D721Med (cell line): ENCODE results near the gene ADPGK.

ENCODE experiments used
- DNase-seq: peaks from one replicate; pipeline ENCODE4 v3.0.0; 2011; ENCODE audit warnings: low spot score; ENCODE audit not compliant: insufficient read length
- FAIRE-seq: peaks from 2 replicates; lab custom pipeline; 2011; peaks lifted over from hg19 to GRCh38; lab: Jason Lieb, UNC
- TF ChIP-seq, protein P1 (sequence below): IDR thresholded peaks from 2 replicates; pipeline ENCODE4 v1.5.1; 2012; ENCODE audit warnings: mild to moderate bottlenecking, control low read depth; ENCODE audit not compliant: insufficient read depth; ENCODE audit errors: missing control alignments

ADPGK gene

DNA sequence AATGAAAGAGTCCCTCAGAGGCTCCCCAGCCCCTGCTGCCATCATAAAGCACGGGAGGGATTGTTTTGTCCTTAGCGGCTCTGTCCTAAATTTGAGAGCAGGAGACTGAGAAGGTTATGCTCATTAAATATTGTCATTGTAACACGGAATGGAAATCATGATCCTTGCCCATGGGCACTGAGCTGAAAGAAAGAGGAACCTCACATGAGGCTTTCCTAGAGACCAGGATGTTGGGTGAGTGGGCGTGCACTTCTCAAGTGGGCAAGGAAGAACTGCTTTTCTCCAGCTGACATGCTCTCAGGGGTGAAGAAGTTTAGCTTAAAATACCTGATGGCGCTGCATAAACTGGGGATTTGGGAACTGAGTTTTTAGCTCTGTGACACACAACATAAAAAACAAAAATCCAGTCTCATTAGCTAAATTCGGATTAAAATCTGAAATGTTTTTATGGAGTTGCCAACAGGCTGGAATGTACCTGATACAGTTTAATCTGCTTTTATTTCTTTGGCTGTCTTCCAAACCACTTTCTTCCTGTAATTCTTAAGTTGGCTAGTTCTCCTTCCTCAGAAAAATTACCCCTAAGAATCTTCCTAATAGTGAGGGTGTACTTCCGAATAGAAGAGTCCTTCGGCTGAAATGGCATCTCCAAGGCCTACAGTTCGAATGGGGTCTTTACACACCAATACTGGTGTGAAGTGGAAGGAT, 31.7 kb downstream of the ADPGK start:
- DNase-seq (no peak), FAIRE-seq (no peak)
- TF ChIP-seq, protein P1, sequence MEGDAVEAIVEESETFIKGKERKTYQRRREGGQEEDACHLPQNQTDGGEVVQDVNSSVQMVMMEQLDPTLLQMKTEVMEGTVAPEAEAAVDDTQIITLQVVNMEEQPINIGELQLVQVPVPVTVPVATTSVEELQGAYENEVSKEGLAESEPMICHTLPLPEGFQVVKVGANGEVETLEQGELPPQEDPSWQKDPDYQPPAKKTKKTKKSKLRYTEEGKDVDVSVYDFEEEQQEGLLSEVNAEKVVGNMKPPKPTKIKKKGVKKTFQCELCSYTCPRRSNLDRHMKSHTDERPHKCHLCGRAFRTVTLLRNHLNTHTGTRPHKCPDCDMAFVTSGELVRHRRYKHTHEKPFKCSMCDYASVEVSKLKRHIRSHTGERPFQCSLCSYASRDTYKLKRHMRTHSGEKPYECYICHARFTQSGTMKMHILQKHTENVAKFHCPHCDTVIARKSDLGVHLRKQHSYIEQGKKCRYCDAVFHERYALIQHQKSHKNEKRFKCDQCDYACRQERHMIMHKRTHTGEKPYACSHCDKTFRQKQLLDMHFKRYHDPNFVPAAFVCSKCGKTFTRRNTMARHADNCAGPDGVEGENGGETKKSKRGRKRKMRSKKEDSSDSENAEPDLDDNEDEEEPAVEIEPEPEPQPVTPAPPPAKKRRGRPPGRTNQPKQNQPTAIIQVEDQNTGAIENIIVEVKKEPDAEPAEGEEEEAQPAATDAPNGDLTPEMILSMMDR = no peak

DNA sequence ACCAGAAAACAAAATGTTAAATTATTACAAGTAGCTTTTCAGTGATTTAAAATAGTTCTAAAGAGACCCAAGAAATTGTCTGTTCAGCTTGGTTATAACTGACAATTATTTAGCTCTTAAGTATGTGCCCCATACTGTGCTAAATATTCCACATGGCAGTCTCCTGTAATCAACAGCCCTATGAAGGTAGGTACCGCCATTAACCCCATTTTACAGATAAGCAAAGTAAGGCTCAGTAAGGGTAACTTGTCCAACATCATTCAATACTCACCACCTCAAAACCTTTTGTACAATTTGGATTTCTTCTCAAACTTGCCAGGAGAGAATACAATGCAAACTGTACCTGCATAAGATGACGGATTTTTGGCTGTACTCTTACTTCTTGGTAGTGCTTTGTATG, 33.9 kb downstream of the ADPGK start:
- DNase-seq (no peak), FAIRE-seq (no peak)
- TF ChIP-seq, protein P1 = no peak

- FAIRE-seq = no peak
- no peak for DNase-seq
Observed at GRCh38 chr15:72740219-72740618, 43.3 kb downstream of the ADPGK start.

GRCh38 chr15:72737723-72738122, 45.8 kb downstream of the ADPGK start:
- TF ChIP-seq, protein P1 = no peak
- FAIRE-seq (no peak), DNase-seq (no peak)

More at GRCh38 chr15:72740219-72740618, 43.3 kb downstream of the ADPGK start:
- TF ChIP-seq, protein P1 = no peak

- DNase-seq (no peak), FAIRE-seq (no peak)
- TF ChIP-seq, protein P1 = no peak
Observed at GRCh38 chr15:72737061-72737460, 46.5 kb downstream of the ADPGK start.

DNA sequence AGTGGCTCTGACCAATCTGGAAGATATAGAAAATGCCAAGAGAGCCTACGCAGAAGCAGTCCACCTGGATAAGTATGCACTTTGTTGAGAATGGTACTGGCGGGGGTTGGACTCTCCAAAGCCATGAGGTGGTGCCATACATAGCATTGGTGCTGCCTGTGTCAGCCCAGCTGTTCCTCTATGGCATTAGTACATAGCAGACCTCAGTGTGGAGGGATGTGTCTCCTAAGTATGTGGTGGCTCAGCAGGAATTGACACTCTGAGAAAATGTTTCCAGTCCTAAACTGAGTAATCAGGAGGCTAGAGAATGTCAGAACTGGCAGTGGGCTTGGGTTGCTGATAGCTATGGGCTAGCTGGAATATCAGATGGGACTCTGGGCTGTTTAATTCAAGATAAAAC, 48.4 kb downstream of the ADPGK start:
- DNase-seq (no peak), FAIRE-seq (no peak)
- TF ChIP-seq, protein P1 = no peak
